ENCODE data around the gene NUAK1.

The NUAK1 gene

GRCh38 chr12:106132175-106133135, 6.3 kb downstream of the NUAK1 start:
- no peak for DNase-seq (ENCODE audit: low read depth in 3 of 3, low spot score in 1 of 3)

GRCh38 chr12:106131676-106132075, 7.1 kb downstream of the NUAK1 start:
- no peak for DNase-seq (ENCODE audit: low read depth in 3 of 3, low spot score in 1 of 3)

- no peak for DNase-seq (ENCODE audit: low read depth in 3 of 3, low spot score in 1 of 3)
Measured at GRCh38 chr12:106130474-106131113, 8.2 kb downstream of the NUAK1 start.

GRCh38 chr12:106128585-106129328, 10.0 kb downstream of the NUAK1 start:
- DNase-seq (ENCODE audit: low read depth in 3 of 3, low spot score in 1 of 3): no peak

GRCh38 chr12:106127338-106128126, 11.2 kb downstream of the NUAK1 start:
- DNase-seq (ENCODE audit: low read depth in 3 of 3, low spot score in 1 of 3): no peak

GRCh38 chr12:106126441-106127337, 12.1 kb downstream of the NUAK1 start:
- DNase-seq (ENCODE audit: low read depth in 3 of 3, low spot score in 1 of 3): no peak

GRCh38 chr12:106125351-106126095, 13.2 kb downstream of the NUAK1 start:
- no peak for DNase-seq (ENCODE audit: low read depth in 3 of 3, low spot score in 1 of 3)

GRCh38 chr12:106123551-106124081, 15.1 kb downstream of the NUAK1 start:
- DNase-seq (ENCODE audit: low read depth in 3 of 3, low spot score in 1 of 3): no peak

- no peak for DNase-seq (ENCODE audit: low read depth in 3 of 3, low spot score in 1 of 3)
Measured at GRCh38 chr12:106123110-106123509, 15.6 kb downstream of the NUAK1 start.

GRCh38 chr12:106122004-106122403, 16.8 kb downstream of the NUAK1 start:
- no peak for DNase-seq (ENCODE audit: low read depth in 3 of 3, low spot score in 1 of 3)

- no peak for DNase-seq (ENCODE audit: low read depth in 3 of 3, low spot score in 1 of 3)
Measured at GRCh38 chr12:106120519-106121105, 18.1 kb downstream of the NUAK1 start.

GRCh38 chr12:106119301-106119700, 19.5 kb downstream of the NUAK1 start:
- DNase-seq (ENCODE audit: low read depth in 3 of 3, low spot score in 1 of 3): no peak

GRCh38 chr12:106118381-106119130, 20.2 kb downstream of the NUAK1 start:
- DNase-seq (ENCODE audit: low read depth in 3 of 3, low spot score in 1 of 3): no peak

- DNase-seq (ENCODE audit: low read depth in 3 of 3, low spot score in 1 of 3): no peak
Measured at GRCh38 chr12:106115440-106115839, 23.3 kb downstream of the NUAK1 start.

GRCh38 chr12:106114447-106115068, 24.2 kb downstream of the NUAK1 start:
- DNase-seq (ENCODE audit: low read depth in 3 of 3, low spot score in 1 of 3): no peak

GRCh38 chr12:106113824-106114446, 24.8 kb downstream of the NUAK1 start:
- no peak for DNase-seq (ENCODE audit: low read depth in 3 of 3, low spot score in 1 of 3)

- no peak for DNase-seq (ENCODE audit: low read depth in 3 of 3, low spot score in 1 of 3)
Measured at GRCh38 chr12:106113446-106113823, 25.3 kb downstream of the NUAK1 start.

Measured in stimulated activated CD4-positive, alpha-beta T cell treated with anti-CD3 and anti-CD28 coated beads, TNF-alpha, amount 100 ng/mL, for 1 hour (primary cell).